Spleen (tissue), 7 donors: Measurements from ENCODE around the gene KIF5A.

Experiments used
- CTCF ChIP-seq, 11 experiments: fragments of 200-600 bp in 7 of 11; fragments of 450-650 bp in 4 of 11; sonication (generic) in 4 of 11; IDR thresholded peaks in 8 of 11; conservative IDR thresholded peaks in 3 of 11; 1 replicate in 7 of 11; 2 replicates in 4 of 11; pipeline versions ENCODE4 v1.4.0 to v1.8.0; 2016 to 2021; ENCODE audit warnings: antibody characterized with exemption in 11 of 11, inconsistent platforms in 4 of 11, mild to moderate bottlenecking in 1 of 11
- POLR2A ChIP-seq, 3 donors: fragments of 450-650 bp; IDR thresholded peaks; one replicate each; pipeline ENCODE4 v1.5.1; 2017; ENCODE audit warnings: antibody characterized with exemption in 3 of 3, mild to moderate bottlenecking in 1 of 3
- donor health status: DM: no; HTN: no; CAD: no; lungs with moderate emphysema.
- donor health status: DM: no; HTN: no; CAD: no.
- donor health status: DM: no; HTN: no; CAD: no.

- TF ChIP-seq CTCF (IDR thresholded peaks at IDR 0.05 in 8 of 11, conservative IDR thresholded peaks at IDR 0.05 in 3 of 11) (no peak), POLR2A (IDR thresholded peaks at IDR 0.05) (no peak)
Observed at GRCh38 chr12:57528831-57529555, 20.9 kb upstream of the KIF5A start.
